ENCODE measurements around the gene RAB8B.

DNA sequence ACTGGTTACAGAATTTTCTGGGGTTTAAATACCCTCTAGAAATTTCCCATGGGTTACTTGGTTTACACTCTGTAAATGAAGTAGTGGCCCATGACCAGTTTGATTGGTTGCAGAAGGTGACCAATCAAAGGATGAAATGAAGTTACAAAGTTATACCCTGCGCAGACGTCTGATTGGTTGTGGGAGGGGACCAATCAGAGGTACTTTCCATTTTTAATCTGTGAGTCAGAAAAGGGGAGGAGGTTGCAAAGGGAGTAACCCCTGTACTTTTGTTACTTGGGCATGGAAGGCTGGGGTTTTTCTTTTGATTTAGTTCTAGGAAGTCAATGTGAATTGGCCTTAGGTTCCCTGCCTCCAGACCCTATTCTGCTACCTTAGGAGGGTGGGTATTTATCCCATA is 69.3 kb downstream of the RAB8B start:
- TF ChIP-seq CHD4 (IDR thresholded peaks at IDR 0.05): no peak
- TF ChIP-seq TCF12 (IDR thresholded peaks at IDR 0.05; ENCODE audit: low read depth, low read length): no peak
- TF ChIP-seq ZZZ3 (IDR thresholded peaks at IDR 0.05; ENCODE audit: control insufficient read depth, insufficient read length, low read depth): no peak
- no peak for TF ChIP-seq MYC (IDR thresholded peaks at IDR 0.05; ENCODE audit: insufficient read depth, insufficient read length, insufficient replicate concordance, low read length, severe bottlenecking)
- no peak for TF ChIP-seq CBFB (IDR thresholded peaks at IDR 0.05; ENCODE audit: low read depth)
- TF ChIP-seq, protein P1, sequence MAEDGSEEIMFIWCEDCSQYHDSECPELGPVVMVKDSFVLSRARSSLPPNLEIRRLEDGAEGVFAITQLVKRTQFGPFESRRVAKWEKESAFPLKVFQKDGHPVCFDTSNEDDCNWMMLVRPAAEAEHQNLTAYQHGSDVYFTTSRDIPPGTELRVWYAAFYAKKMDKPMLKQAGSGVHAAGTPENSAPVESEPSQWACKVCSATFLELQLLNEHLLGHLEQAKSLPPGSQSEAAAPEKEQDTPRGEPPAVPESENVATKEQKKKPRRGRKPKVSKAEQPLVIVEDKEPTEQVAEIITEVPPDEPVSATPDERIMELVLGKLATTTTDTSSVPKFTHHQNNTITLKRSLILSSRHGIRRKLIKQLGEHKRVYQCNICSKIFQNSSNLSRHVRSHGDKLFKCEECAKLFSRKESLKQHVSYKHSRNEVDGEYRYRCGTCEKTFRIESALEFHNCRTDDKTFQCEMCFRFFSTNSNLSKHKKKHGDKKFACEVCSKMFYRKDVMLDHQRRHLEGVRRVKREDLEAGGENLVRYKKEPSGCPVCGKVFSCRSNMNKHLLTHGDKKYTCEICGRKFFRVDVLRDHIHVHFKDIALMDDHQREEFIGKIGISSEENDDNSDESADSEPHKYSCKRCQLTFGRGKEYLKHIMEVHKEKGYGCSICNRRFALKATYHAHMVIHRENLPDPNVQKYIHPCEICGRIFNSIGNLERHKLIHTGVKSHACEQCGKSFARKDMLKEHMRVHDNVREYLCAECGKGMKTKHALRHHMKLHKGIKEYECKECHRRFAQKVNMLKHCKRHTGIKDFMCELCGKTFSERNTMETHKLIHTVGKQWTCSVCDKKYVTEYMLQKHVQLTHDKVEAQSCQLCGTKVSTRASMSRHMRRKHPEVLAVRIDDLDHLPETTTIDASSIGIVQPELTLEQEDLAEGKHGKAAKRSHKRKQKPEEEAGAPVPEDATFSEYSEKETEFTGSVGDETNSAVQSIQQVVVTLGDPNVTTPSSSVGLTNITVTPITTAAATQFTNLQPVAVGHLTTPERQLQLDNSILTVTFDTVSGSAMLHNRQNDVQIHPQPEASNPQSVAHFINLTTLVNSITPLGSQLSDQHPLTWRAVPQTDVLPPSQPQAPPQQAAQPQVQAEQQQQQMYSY (CRISPR knock-in tag; IDR thresholded peaks at IDR 0.05): no peak
- TF ChIP-seq POLR2A (IDR thresholded peaks at IDR 0.05; ENCODE audit: low read depth, low read length): no peak
- no peak for TF ChIP-seq DPF2 (IDR thresholded peaks at IDR 0.05)

All from GM12878 (cell line).